ENCODE results near the gene HACE1. TPM values are rescaled to one million over a fixed set of nuclear protein-coding genes. Genes with fewer than 3 reads are reported as not detected.

Gene HACE1
- polyA plus RNA-seq, 3 donors, result 2.7 to 3.9 (median 3.4) TPM

DNA sequence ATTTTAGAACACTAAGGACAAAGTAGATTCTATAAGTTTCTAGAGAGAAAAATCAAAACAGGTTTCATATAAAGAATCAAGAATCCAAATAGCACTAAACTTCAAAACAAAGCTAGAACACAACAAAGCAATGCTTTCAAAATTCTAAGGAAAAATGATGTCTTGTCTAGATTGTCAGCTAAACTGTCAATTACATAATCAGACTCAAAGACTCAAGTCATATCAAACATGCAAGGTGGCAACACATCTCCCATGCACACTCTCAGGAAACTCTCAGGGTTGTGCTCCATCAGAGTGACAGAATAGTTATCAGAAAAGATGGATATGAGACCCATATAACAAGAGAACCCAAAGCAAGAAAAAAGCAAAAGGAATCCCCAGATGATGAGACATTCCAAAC is 23.9 kb downstream of the HACE1 start:
- H2AFZ ChIP-seq (ENCODE audit: insufficient read depth, low read depth, low read length, poor library complexity, severe bottlenecking), result no peak overlapping the region
- no peaks in the 10 kb centered on the region for H4K20me1 ChIP-seq (ENCODE audit: insufficient read depth, low read length)
- no peak overlapping the region for H3K4me2 ChIP-seq (replicated peaks; ENCODE audit: extremely low read depth, low read length, poor library complexity, severe bottlenecking)
- H3K9me3 ChIP-seq (replicated peaks in 1 of 2; ENCODE audit: control insufficient read depth in 1 of 2, insufficient read depth in 1 of 2, low read length in 2 of 2), result no peaks in the 10 kb centered on the region
- intact Hi-C loops (cut with micrococcal nuclease), result no loop called here
- peaks cover 32 to 33% of the 10 kb centered on the region in 2 donors for H3K36me3 Mint-ChIP-seq
- no peak for DNase-seq
- H3K4me1 Mint-ChIP-seq, result no peaks in the 10 kb centered on the region
- no peaks in the 10 kb centered on the region for H3K4me1 ChIP-seq (ENCODE audit: control insufficient read depth in 1 of 2, insufficient read depth in 2 of 2, low read length in 2 of 2)
- H3K79me2 ChIP-seq (ENCODE audit: insufficient read depth, low read length), result no peaks in the 10 kb centered on the region
- no peak overlapping the region for H3K9ac ChIP-seq (ENCODE audit: insufficient read depth, low read length, poor library complexity, severe bottlenecking)
- no peak overlapping the region for H3K27ac Mint-ChIP-seq
- no peaks in the 10 kb centered on the region for H3K27me3 ChIP-seq (ENCODE audit: control insufficient read depth in 2 of 2, insufficient read depth in 2 of 2, low read length in 2 of 2)
- TF ChIP-seq, protein P1, sequence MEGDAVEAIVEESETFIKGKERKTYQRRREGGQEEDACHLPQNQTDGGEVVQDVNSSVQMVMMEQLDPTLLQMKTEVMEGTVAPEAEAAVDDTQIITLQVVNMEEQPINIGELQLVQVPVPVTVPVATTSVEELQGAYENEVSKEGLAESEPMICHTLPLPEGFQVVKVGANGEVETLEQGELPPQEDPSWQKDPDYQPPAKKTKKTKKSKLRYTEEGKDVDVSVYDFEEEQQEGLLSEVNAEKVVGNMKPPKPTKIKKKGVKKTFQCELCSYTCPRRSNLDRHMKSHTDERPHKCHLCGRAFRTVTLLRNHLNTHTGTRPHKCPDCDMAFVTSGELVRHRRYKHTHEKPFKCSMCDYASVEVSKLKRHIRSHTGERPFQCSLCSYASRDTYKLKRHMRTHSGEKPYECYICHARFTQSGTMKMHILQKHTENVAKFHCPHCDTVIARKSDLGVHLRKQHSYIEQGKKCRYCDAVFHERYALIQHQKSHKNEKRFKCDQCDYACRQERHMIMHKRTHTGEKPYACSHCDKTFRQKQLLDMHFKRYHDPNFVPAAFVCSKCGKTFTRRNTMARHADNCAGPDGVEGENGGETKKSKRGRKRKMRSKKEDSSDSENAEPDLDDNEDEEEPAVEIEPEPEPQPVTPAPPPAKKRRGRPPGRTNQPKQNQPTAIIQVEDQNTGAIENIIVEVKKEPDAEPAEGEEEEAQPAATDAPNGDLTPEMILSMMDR (IDR thresholded peaks at IDR 0.05), result no peak
- no peak overlapping the region for H3K4me3 ChIP-seq (replicated peaks in 1 of 3; ENCODE audit: low read depth in 2 of 3, low read length in 3 of 3)
- no peak overlapping the region for H3K27ac ChIP-seq (ENCODE audit: low read depth in 1 of 2, low read length in 2 of 2)
- H3K36me3 ChIP-seq (replicated peaks in 1 of 2; ENCODE audit: control insufficient read depth in 1 of 2, insufficient read depth in 2 of 2, low read length in 2 of 2), result peaks cover 0 to 13% of the 10 kb centered on the region in 2 donors
- peaks cover 0 to 3% (median 0%) of the 10 kb centered on the region in 7 donors for H3K9me3 Mint-ChIP-seq
- no peaks in the 10 kb centered on the region for H3K27me3 Mint-ChIP-seq (ENCODE audit: low read depth in 3 of 3)
- H3K4me3 Mint-ChIP-seq, result no peak overlapping the region

DNA sequence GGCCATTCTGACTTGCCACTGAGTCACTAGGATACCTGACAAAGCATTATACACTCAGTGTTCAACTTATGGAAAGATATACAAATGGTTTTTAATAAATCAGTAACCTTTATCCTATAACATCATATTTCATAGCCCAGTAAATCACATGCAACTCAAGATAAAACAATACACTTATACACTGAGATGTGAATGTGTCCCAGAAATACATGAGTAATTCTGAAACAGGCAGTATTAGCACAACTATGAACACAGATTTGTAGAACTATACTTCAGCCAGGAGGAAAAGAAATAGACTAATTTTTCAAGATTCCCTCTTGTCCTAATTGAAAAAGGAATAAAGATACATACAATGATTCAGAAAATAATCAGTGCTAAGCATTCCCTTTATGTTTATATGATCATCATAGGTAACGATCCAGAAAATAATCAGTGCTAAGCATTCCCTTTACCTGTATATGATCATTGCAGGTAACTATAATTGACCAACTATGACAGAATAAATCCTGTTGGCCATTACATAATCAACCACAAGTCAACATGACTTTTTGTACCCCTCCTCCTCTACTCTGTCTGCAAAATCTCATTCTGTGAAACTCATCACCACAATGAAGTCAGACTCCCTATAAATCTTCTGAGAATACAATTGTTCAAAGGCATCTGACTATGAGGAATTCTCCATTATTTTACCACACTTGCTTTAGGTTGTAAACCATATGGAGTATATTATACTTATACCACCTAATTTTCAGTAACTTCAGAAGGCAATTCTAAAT is 30.3 kb downstream of the HACE1 start:
- no peaks in the 10 kb centered on the region for H3K27me3 ChIP-seq (ENCODE audit: control insufficient read depth in 2 of 2, insufficient read depth in 2 of 2, low read length in 2 of 2)
- Mint-ChIP-seq H3K27me3 (ENCODE audit: low read depth in 3 of 3) (no peaks in the 10 kb centered on the region), H3K9me3 (peaks cover 0 to 9% (median 0%) of the 10 kb centered on the region in 7 donors), H3K27ac (no peak overlapping the region), H3K4me1 (no peaks in the 10 kb centered on the region), H3K36me3 (peaks cover 23 to 35% of the 10 kb centered on the region in 2 donors), H3K4me3 (no peak overlapping the region)
- H3K4me2 ChIP-seq (replicated peaks; ENCODE audit: extremely low read depth, low read length, poor library complexity, severe bottlenecking), result no peak overlapping the region
- H3K4me3 ChIP-seq (replicated peaks in 1 of 3; ENCODE audit: low read depth in 2 of 3, low read length in 3 of 3), result no peak overlapping the region
- no peaks in the 10 kb centered on the region for H3K4me1 ChIP-seq (ENCODE audit: control insufficient read depth in 1 of 2, insufficient read depth in 2 of 2, low read length in 2 of 2)
- H3K9ac ChIP-seq (ENCODE audit: insufficient read depth, low read length, poor library complexity, severe bottlenecking), result no peak overlapping the region
- no peak overlapping the region for H2AFZ ChIP-seq (ENCODE audit: insufficient read depth, low read depth, low read length, poor library complexity, severe bottlenecking)
- no CpG with 5 or more reads among the region's 1 CpG for WGBS (ENCODE audit: insufficient coverage)
- TF ChIP-seq, protein P1 (IDR thresholded peaks at IDR 0.05), result no peak
- H3K27ac ChIP-seq (ENCODE audit: low read depth in 1 of 2, low read length in 2 of 2), result no peak overlapping the region
- intact Hi-C loops (cut with micrococcal nuclease), result no loop called here
- H3K36me3 ChIP-seq (replicated peaks in 1 of 2; ENCODE audit: control insufficient read depth in 1 of 2, insufficient read depth in 2 of 2, low read length in 2 of 2), result peaks cover 0 to 18% of the 10 kb centered on the region in 2 donors
- no peaks in the 10 kb centered on the region for H4K20me1 ChIP-seq (ENCODE audit: insufficient read depth, low read length)
- DNase-seq, result no peak
- H3K9me3 ChIP-seq (replicated peaks in 1 of 2; ENCODE audit: control insufficient read depth in 1 of 2, insufficient read depth in 1 of 2, low read length in 2 of 2), result no peaks in the 10 kb centered on the region
- no peaks in the 10 kb centered on the region for H3K79me2 ChIP-seq (ENCODE audit: insufficient read depth, low read length)

Measured in CD14-positive monocyte (primary cell).